ENCODE results near the gene CFAP53.

GRCh38 chr18:50285071-50285470 lies 18.8 kb upstream of the CFAP53 start:
- no peak for TF ChIP-seq OSR1 (CRISPR knock-in tag; IDR thresholded peaks at IDR 0.05)
- no peak for TF ChIP-seq ZNF8 (CRISPR knock-in tag; IDR thresholded peaks at IDR 0.05)
- TF ChIP-seq ARNTL (CRISPR knock-in tag; IDR thresholded peaks at IDR 0.05; ENCODE audit: borderline replicate concordance, low read depth), result no peak
- TF ChIP-seq PATZ1 (CRISPR knock-in tag; IDR thresholded peaks at IDR 0.05; ENCODE audit: borderline replicate concordance), result no peak
- TF ChIP-seq CREB5 (CRISPR knock-in tag; IDR thresholded peaks at IDR 0.05; ENCODE audit: low read depth), result no peak
- no peak for TF ChIP-seq TOX (CRISPR knock-in tag; IDR thresholded peaks at IDR 0.05; ENCODE audit: borderline replicate concordance)
- TF ChIP-seq BACH2 (CRISPR knock-in tag; IDR thresholded peaks at IDR 0.05; ENCODE audit: borderline replicate concordance), result no peak
- TF ChIP-seq ZC3H10 (CRISPR knock-in tag; IDR thresholded peaks at IDR 0.05), result no peak
- no peak for TF ChIP-seq PPARA (CRISPR knock-in tag; IDR thresholded peaks at IDR 0.05; ENCODE audit: borderline replicate concordance)
- TF ChIP-seq RARB (CRISPR knock-in tag; IDR thresholded peaks at IDR 0.05), result no peak
- TF ChIP-seq ZFP30 (CRISPR knock-in tag; IDR thresholded peaks at IDR 0.05), result no peak

Data from SK-N-SH treated with all-trans-retinoic acid at 6 μM for 48 hours (cell line).